ENCODE data around the gene AARS2. TPM values are rescaled to one million over a fixed set of nuclear protein-coding genes. Genes with fewer than 3 reads are reported as not detected.

Gene AARS2
- polyA plus RNA-seq, 3 donors from 2014 or later = 3.1 to 12.4 (median 5.0) TPM

- Mint-ChIP-seq H3K4me3 (no peak overlapping the region), H3K27me3 (ENCODE audit: low read depth in 3 of 3) (peaks cover 2 to 24% (median 5%) of the 10 kb centered on the region in 3 donors), H3K27ac (no peak overlapping the region), H3K9me3 (no peaks in the 10 kb centered on the region), H3K36me3 (no peaks in the 10 kb centered on the region), H3K4me1 (no peaks in the 10 kb centered on the region)
- no peak for DNase-seq
Observed at GRCh38 chr6:44286747-44287146, 26.4 kb downstream of the AARS2 start.

- Mint-ChIP-seq H3K27ac (no peak overlapping the region), H3K4me1 (no peaks in the 10 kb centered on the region), H3K4me3 (no peak overlapping the region), H3K27me3 (ENCODE audit: low read depth in 3 of 3) (peaks cover 2 to 24% (median 5%) of the 10 kb centered on the region in 3 donors), H3K36me3 (no peaks in the 10 kb centered on the region), H3K9me3 (no peaks in the 10 kb centered on the region)
- DNase-seq = no peak
Observed at GRCh38 chr6:44286285-44286565, 26.9 kb downstream of the AARS2 start.

- H3K27ac Mint-ChIP-seq = no peak overlapping the region
- H3K4me1 Mint-ChIP-seq = no peaks in the 10 kb centered on the region
- no peak for DNase-seq
- no peaks in the 10 kb centered on the region for H3K36me3 Mint-ChIP-seq
- H3K4me3 Mint-ChIP-seq = no peak overlapping the region
- H3K27me3 Mint-ChIP-seq (ENCODE audit: low read depth in 3 of 3) = peaks cover 3 to 24% (median 5%) of the 10 kb centered on the region in 3 donors
- no peaks in the 10 kb centered on the region for H3K9me3 Mint-ChIP-seq
Observed at GRCh38 chr6:44285552-44286284, 27.4 kb downstream of the AARS2 start.

- H3K27ac Mint-ChIP-seq = no peak overlapping the region
- peaks cover 3 to 31% (median 5%) of the 10 kb centered on the region in 3 donors for H3K27me3 Mint-ChIP-seq (ENCODE audit: low read depth in 3 of 3)
- H3K9me3 Mint-ChIP-seq = no peaks in the 10 kb centered on the region
- H3K4me3 Mint-ChIP-seq = no peak overlapping the region
- H3K4me1 Mint-ChIP-seq = no peaks in the 10 kb centered on the region
- DNase-seq = no peak
- no peaks in the 10 kb centered on the region for H3K36me3 Mint-ChIP-seq
Observed at GRCh38 chr6:44284867-44285266, 28.3 kb downstream of the AARS2 start.

- no peak for DNase-seq
- no peak overlapping the region for H3K27ac Mint-ChIP-seq
- H3K9me3 Mint-ChIP-seq = no peaks in the 10 kb centered on the region
- peaks cover 7 to 35% (median 7%) of the 10 kb centered on the region in 3 donors for H3K27me3 Mint-ChIP-seq (ENCODE audit: low read depth in 3 of 3)
- H3K4me3 Mint-ChIP-seq = no peak overlapping the region
- no peaks in the 10 kb centered on the region for H3K36me3 Mint-ChIP-seq
- no peaks in the 10 kb centered on the region for H3K4me1 Mint-ChIP-seq
Observed at GRCh38 chr6:44284121-44284520, 29.0 kb downstream of the AARS2 start.

- Mint-ChIP-seq H3K36me3 (peaks cover 0 to 4% (median 0%) of the 10 kb centered on the region in 3 donors), H3K4me3 (no peak overlapping the region), H3K9me3 (no peaks in the 10 kb centered on the region), H3K27ac (no peak overlapping the region), H3K4me1 (peaks cover 2 to 6% of the 10 kb centered on the region in 2 donors), H3K27me3 (ENCODE audit: low read depth in 3 of 3) (peaks cover 10 to 38% (median 19%) of the 10 kb centered on the region in 3 donors)
- no peak for DNase-seq
Observed at GRCh38 chr6:44278774-44279697, 34.1 kb downstream of the AARS2 start.

GRCh38 chr6:44278315-44278714, 34.8 kb downstream of the AARS2 start:
- DNase-seq = no peak
- peaks cover 2 to 6% of the 10 kb centered on the region in 2 donors for H3K4me1 Mint-ChIP-seq
- H3K27ac Mint-ChIP-seq = no peak overlapping the region
- peaks cover 9 to 40% (median 18%) of the 10 kb centered on the region in 3 donors for H3K27me3 Mint-ChIP-seq (ENCODE audit: low read depth in 3 of 3)
- no peaks in the 10 kb centered on the region for H3K9me3 Mint-ChIP-seq
- H3K36me3 Mint-ChIP-seq = peaks cover 0 to 4% (median 0%) of the 10 kb centered on the region in 3 donors
- H3K4me3 Mint-ChIP-seq = no peak overlapping the region

GRCh38 chr6:44277763-44278162, 35.4 kb downstream of the AARS2 start:
- DNase-seq = no peak
- Mint-ChIP-seq H3K27ac (no peak overlapping the region), H3K9me3 (no peaks in the 10 kb centered on the region), H3K4me1 (peaks cover 2 to 6% of the 10 kb centered on the region in 2 donors), H3K27me3 (ENCODE audit: low read depth in 3 of 3) (peaks cover 10 to 41% (median 18%) of the 10 kb centered on the region in 3 donors), H3K36me3 (peaks cover 0 to 4% (median 0%) of the 10 kb centered on the region in 3 donors), H3K4me3 (no peak overlapping the region)

GRCh38 chr6:44276667-44277640, 36.2 kb downstream of the AARS2 start:
- no peaks in the 10 kb centered on the region for H3K9me3 Mint-ChIP-seq
- H3K36me3 Mint-ChIP-seq = peaks cover 0 to 4% (median 0%) of the 10 kb centered on the region in 3 donors
- peaks cover 2 to 6% of the 10 kb centered on the region in 2 donors for H3K4me1 Mint-ChIP-seq
- no peak overlapping the region for H3K27ac Mint-ChIP-seq
- peaks cover 15 to 42% (median 19%) of the 10 kb centered on the region in 3 donors for H3K27me3 Mint-ChIP-seq (ENCODE audit: low read depth in 3 of 3)
- no peak for DNase-seq
- H3K4me3 Mint-ChIP-seq = peak overlapping the region in 2 of 5 donors; percentile 8 to 13

- H3K36me3 Mint-ChIP-seq = peaks cover 0 to 4% (median 0%) of the 10 kb centered on the region in 3 donors
- H3K27ac Mint-ChIP-seq = no peak overlapping the region
- H3K4me3 Mint-ChIP-seq = no peak overlapping the region
- peaks cover 21 to 49% (median 26%) of the 10 kb centered on the region in 3 donors for H3K27me3 Mint-ChIP-seq (ENCODE audit: low read depth in 3 of 3)
- DNase-seq = no peak
- peaks cover 4 to 12% of the 10 kb centered on the region in 2 donors for H3K4me1 Mint-ChIP-seq
- no peaks in the 10 kb centered on the region for H3K9me3 Mint-ChIP-seq
Observed at GRCh38 chr6:44275749-44276648, 37.1 kb downstream of the AARS2 start.

- DNase-seq = no peak
- no peak overlapping the region for H3K4me3 Mint-ChIP-seq
- H3K9me3 Mint-ChIP-seq = no peaks in the 10 kb centered on the region
- peaks cover 22 to 46% (median 25%) of the 10 kb centered on the region in 3 donors for H3K27me3 Mint-ChIP-seq (ENCODE audit: low read depth in 3 of 3)
- H3K27ac Mint-ChIP-seq = no peak overlapping the region
- H3K36me3 Mint-ChIP-seq = peaks cover 0 to 4% (median 0%) of the 10 kb centered on the region in 3 donors
- H3K4me1 Mint-ChIP-seq = peaks cover 5 to 13% of the 10 kb centered on the region in 2 donors
Observed at GRCh38 chr6:44275271-44275748, 37.8 kb downstream of the AARS2 start.

- Mint-ChIP-seq H3K9me3 (no peaks in the 10 kb centered on the region), H3K36me3 (peaks cover 0 to 4% (median 0%) of the 10 kb centered on the region in 3 donors), H3K4me3 (peak overlapping the region in 1 of 5 donors; percentile 46), H3K27ac (no peak overlapping the region), H3K27me3 (ENCODE audit: low read depth in 3 of 3) (peaks cover 17 to 43% (median 25%) of the 10 kb centered on the region in 3 donors), H3K4me1 (peaks cover 12 to 13% of the 10 kb centered on the region in 2 donors)
- no peak for DNase-seq
Observed at GRCh38 chr6:44273617-44274016, 39.5 kb downstream of the AARS2 start.
